Urothelium cell line (cell line): ENCODE results near the gene SCFD2.
"Not testable (repeated sequence)": the region's sequence is repeated elsewhere in the genome, so short reads cannot be mapped to it uniquely, and the experiment has no call there.

ENCODE experiments used
- DNase-seq: peaks from one replicate; pipeline ENCODE4 v3.0.0; 2011; ENCODE audit warnings: low spot score, mixed read lengths
- FAIRE-seq: peaks from 2 replicates; lab custom pipeline; 2011; peaks lifted over from hg19 to GRCh38; lab: Jason Lieb, UNC

The SCFD2 gene

DNA sequence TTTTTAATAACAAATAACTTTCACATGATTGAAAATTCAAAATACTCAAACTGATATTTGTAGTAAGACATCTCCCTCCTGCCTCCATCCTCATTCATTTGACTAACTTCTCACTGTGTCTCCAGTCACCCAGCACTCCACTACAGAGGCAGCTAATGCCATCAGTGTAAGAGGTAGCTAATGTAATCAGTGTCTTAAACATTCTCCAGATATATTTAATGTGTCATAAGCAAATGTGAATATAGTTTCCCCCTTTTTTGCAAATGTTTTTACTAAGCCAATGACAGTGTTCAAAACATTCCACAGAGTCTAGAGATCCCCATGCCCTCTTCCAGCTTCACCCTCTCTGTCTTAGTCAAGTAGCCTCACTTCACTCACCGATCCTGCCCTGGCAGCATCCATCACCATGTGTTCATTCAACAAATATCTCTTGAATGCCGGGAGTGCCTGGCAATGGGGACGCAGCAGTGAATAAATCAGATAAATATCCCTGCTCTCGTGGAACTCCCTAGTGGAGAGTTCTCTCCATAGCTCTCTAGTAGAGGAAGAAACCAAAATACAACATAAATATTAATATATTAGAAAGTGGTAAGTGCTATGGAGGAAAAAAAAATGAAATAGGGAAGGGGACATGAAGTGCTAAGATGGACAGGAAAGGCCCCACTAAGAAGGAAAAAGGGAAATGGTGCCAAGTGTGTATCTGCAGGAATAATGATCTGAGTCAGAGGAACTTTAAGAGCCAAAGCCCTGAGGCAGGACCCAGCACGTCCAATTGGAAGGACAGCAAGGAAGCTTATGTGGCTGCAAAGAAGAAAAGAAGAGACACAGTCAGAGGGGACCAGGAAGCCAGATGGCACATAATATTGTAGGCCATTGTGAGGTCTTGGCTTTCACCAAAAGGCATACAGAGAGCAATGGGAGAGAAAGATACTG, 18.7 kb downstream of the SCFD2 start:
- DNase-seq (no peak), FAIRE-seq (no peak)

DNA sequence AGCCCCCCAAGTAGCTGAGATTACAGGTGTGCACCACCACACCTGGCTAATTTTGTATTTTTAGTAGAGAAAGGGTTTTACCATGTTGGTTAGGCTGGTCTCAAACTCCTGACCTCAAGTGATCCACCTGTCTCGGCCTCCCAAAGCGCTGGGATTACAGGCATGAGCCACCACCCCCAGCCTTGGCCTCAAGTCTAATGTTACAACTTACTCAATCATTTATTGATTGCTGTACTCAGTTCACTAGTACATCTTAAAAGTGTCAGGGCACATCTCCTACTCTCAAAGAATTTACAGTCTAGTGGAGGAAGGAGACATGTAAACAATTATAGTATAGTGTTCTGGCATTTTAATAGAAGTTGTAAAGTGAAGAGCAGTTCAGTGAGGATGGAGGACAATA, 19.5 kb downstream of the SCFD2 start:
- not testable (repeated sequence) for DNase-seq, FAIRE-seq

DNA sequence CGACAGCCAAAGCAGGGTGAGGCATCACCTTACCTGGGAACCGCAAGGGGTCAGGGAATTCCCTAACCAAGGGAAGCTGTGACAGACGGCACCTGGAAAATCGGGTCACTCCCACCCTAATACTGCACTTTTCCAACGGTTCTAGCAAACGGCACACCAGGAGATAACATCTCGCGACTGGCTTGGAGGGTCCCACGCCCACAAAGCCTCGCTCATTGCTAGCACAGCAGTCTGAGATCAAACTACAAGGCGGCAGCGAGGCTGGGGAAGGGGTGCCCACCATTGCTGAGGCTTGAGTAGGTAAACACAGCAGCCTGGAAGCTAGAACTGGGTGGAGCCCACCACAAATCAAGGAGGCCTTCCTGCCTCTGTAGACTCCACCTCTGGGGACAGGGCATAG, 25.7 kb downstream of the SCFD2 start:
- DNase-seq, FAIRE-seq: not testable (repeated sequence)

- DNase-seq, FAIRE-seq: not testable (repeated sequence)
These were observed 30.9 kb downstream of the SCFD2 start for GRCh38 chr4:53334916-53335315.

- DNase-seq: no peak
- no peak for FAIRE-seq
These were observed 39.3 kb downstream of the SCFD2 start for GRCh38 chr4:53326535-53326934.

- no peak for FAIRE-seq
- DNase-seq: no peak
These were observed 43.2 kb downstream of the SCFD2 start for GRCh38 chr4:53322696-53323095.

GRCh38 chr4:53321984-53322289, 43.9 kb downstream of the SCFD2 start:
- no peak for DNase-seq
- no peak for FAIRE-seq

GRCh38 chr4:53321151-53321983, 44.5 kb downstream of the SCFD2 start:
- no peak for DNase-seq
- no peak for FAIRE-seq

DNA sequence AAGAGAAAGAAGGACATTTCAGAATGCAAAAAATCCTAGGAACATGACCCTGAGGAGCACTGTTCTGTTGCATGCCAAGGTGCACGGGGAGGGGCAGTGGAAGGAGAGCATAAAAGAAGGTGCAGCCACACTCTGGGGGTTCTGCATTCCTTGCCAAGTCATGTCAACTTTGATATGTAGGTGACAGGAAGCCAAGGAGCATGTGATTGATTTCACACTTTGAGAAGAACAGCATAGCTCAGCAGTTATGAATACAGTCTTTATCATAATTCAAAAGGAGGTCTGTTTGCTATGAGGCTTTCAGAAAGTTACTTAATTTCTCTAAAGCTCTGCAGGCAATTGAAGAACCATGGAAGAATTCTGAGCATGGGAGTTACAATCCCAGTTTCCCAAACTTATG, 50.6 kb downstream of the SCFD2 start:
- FAIRE-seq: no peak
- no peak for DNase-seq

DNA sequence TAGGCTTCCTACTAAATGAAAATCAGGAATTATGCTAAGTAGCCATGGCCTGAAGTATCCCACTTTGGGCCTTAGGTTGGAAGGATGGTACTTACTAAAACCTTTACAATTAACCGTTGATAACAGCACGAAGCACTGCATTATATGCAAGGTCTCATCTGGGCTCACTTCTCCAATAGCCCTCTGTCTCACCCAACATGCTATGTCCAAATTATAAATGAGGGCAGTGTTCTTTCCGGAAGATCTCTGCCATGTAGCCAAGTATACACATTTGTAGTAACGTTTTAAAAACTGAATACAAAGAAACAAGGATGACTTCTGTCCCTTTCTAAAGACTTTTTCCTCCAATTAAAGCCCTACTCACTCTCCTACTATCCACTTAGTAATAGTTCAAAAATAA, 51.6 kb downstream of the SCFD2 start:
- no peak for DNase-seq

GRCh38 chr4:53313510-53313909, 52.4 kb downstream of the SCFD2 start:
- FAIRE-seq (no peak), DNase-seq (no peak)

More for the DNA sequence above, 51.6 kb downstream of the SCFD2 start:
- FAIRE-seq: no peak

- FAIRE-seq (no peak), DNase-seq (no peak)
These were observed 56.4 kb downstream of the SCFD2 start for GRCh38 chr4:53309321-53310040.

- no peak for FAIRE-seq
- no peak for DNase-seq
These were observed 57.8 kb downstream of the SCFD2 start for GRCh38 chr4:53307819-53308780.

DNA sequence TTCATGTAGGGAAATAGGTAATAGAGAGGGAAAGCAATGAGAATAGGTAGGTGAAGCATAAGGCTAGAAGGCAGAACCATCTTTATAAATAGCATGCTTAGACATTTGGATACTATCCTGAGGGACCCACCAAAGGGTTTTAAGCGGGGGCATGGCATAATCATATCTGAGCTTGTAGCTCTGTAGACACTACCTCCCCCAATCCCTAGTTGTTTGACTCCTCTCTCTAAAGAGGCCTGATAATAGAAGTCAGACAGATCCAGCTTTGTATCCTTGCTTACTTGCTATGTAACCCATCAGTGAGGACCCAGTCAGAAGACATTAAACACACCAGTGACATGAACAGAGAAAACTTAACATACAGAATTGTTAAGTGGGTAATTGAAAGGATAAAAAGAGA, 58.7 kb downstream of the SCFD2 start:
- DNase-seq (no peak), FAIRE-seq (no peak)

DNA sequence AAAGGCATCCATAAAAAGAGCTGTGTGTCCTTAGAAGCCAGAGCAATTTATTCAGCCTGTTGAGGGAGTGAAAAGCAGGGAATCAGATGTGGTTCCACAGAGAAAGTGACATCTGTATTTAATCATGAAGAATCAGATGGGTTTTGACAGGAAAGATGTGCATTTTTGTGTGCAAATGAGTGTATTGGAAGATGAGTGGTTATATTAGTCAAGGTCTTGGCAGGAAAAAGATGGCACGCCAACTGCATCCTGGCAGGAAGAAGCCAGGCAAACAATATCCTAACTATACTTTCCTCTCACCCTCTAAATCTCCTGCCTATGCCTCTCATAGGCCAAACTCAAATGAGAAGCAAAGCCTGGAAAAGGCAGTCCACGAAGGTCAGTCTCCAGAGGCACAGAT, 59.1 kb downstream of the SCFD2 start:
- DNase-seq (no peak), FAIRE-seq (no peak)

DNA sequence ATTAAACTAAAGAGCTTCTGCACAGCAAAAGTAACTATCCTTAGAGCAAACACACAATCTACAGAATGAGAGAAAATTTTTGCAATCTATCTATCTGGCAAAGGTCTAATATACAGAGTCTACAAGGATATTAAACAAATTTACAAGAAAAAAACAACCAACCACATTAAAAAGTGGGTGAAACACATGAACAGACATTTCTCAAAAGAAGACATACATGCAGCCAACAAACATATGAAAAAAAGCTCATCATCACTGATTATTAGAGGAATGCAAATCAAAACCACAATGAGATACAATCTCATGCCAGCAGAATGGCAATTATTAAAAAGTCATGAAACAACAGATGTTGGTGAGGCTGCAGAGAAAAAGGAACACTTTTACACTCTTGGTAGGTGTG, 73.7 kb downstream of the SCFD2 start:
- not testable (repeated sequence) for FAIRE-seq, DNase-seq

- FAIRE-seq: no peak
- DNase-seq: no peak
These were observed 84.4 kb downstream of the SCFD2 start for GRCh38 chr4:53281438-53281837.

DNA sequence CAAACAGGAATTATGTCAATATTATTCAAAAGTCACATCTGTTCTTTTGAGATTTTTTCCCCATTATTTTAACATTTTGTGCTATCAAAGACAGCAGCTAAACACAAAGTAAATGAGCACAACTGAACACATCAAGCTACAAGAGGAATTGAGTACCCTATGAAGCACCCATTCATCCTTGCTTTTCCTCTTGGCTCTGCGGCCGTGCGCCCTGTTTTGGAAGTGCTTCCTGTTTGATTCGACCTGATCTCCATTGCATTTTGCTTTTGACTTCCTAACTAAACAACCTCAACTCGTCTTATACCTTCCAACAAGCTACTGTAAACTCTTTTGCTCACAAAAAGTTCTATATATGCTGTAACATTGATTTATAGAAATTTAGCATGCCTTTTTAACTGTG, 85.0 kb downstream of the SCFD2 start:
- FAIRE-seq: no peak

GRCh38 chr4:53274609-53275268, 91.1 kb downstream of the SCFD2 start:
- FAIRE-seq (no peak), DNase-seq (no peak)

More for the DNA sequence above, 85.0 kb downstream of the SCFD2 start:
- DNase-seq: no peak

DNA sequence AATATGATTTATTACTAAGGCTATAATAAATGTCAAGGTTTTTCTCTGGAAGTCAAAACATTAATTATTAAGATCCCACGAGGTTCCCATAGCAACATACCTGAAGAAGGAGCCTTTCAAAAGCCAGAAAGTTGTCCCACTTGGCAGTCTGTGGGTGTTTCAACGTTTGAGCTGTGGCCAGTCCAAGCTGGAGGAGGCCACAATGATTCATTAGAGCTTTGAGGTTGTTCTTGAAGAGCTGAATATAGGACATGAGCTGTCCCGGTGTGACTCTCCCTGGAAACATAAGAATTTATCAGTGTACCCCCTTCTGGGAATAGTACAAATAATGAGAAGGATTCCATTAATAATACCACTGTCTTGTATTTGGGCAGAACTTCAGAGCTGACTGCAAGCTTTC, 92.1 kb downstream of the SCFD2 start:
- FAIRE-seq (no peak), DNase-seq (no peak)
